HUES64 (cell line): ENCODE measurements around the gene DRD1.
"Not testable (repeated sequence)": the region's sequence is repeated elsewhere in the genome, so short reads cannot be mapped to it uniquely, and the experiment has no call there.

ENCODE experiments used
- H3K27ac ChIP-seq: 2 replicates; pipeline ENCODE4 v1.7.0; 2013; ENCODE audit warnings: low read depth, low read length, inconsistent platforms
- H3K27me3 ChIP-seq: 2 replicates; pipeline ENCODE4 v1.6.1; 2013; ENCODE audit warnings: mild to moderate bottlenecking, low read length; ENCODE audit not compliant: insufficient read depth
- H3K36me3 ChIP-seq: 2 replicates; pipeline ENCODE4 v1.6.1; 2013; ENCODE audit warnings: mild to moderate bottlenecking, low read length; ENCODE audit not compliant: insufficient read depth
- H3K4me1 ChIP-seq: 2 replicates; pipeline ENCODE4 v1.6.1; 2013; ENCODE audit warnings: mild to moderate bottlenecking, low read length, moderate library complexity; ENCODE audit not compliant: insufficient read depth
- H3K4me3 ChIP-seq: 2 replicates; pipeline ENCODE4 v1.5.1; 2013; ENCODE audit warnings: mild to moderate bottlenecking, low read length, moderate library complexity
- H3K9ac ChIP-seq: 2 replicates; pipeline ENCODE4 v1.6.1; 2013; ENCODE audit warnings: mild to moderate bottlenecking, low read depth, low read length
- H3K9me3 ChIP-seq: 2 replicates; pipeline ENCODE4 v1.6.1; 2013; ENCODE audit warnings: low read depth, low read length; ENCODE audit not compliant: insufficient read depth
- WGBS: fragments of 150-250, 120-280 bp; methylation state at CpG from one replicate; pipeline ENCODE4 v1.1.7; 2013; ENCODE audit warnings: missing lambda C conversion rate; 5-methylcytosine and 5-hydroxymethylcytosine counted together

Gene DRD1

DNA sequence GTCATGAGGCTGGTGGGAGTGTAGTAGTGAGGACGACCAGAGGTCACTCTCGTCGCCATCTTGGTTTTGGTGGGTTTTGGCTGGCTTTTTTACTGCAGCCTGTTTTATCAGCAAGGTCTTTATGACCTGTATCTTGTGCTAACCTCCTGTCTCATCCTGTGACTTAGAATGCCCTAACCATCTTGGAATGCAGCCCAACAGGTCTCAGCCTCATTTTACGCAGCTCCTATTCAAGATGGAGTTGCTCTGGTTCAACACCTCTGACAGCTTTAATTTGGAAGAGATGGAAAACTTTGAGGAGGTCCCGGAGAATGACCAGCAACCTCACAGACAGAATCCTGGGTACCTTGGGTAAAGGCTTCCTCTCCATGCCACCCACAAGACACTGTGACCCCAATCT, 10.4 kb upstream of the DRD1 start:
- H3K4me1 ChIP-seq, H3K9ac ChIP-seq, H3K27ac ChIP-seq, H3K4me3 ChIP-seq, H3K9me3 ChIP-seq, H3K36me3 ChIP-seq, H3K27me3 ChIP-seq: not testable (repeated sequence)
- 96% methylated on average over 5 of the region's 5 CpGs for WGBS

- Histone ChIP-seq H3K9me3 (no peaks in the 10 kb centered on the region), H3K36me3 (no peaks in the 10 kb centered on the region), H3K27me3 (peaks cover 18% of the 10 kb centered on the region), H3K9ac (no peak overlapping the region), H3K27ac (no peak overlapping the region), H3K4me3 (no peak overlapping the region), H3K4me1 (peaks cover 13% of the 10 kb centered on the region)
- 91% methylated on average over 2 of the region's 2 CpGs for WGBS
Measured at GRCh38 chr5:175452166-175452565, 8.2 kb upstream of the DRD1 start.

- WGBS: 42% methylated on average over 2 of the region's 3 CpGs
- Histone ChIP-seq H3K4me3 (no peak overlapping the region), H3K9me3 (no peaks in the 10 kb centered on the region), H3K9ac (no peak overlapping the region), H3K27me3 (peaks cover 45% of the 10 kb centered on the region), H3K4me1 (peaks cover 17% of the 10 kb centered on the region), H3K36me3 (no peaks in the 10 kb centered on the region), H3K27ac (no peak overlapping the region)
Measured at GRCh38 chr5:175448276-175448675, 4.3 kb upstream of the DRD1 start.

DNA sequence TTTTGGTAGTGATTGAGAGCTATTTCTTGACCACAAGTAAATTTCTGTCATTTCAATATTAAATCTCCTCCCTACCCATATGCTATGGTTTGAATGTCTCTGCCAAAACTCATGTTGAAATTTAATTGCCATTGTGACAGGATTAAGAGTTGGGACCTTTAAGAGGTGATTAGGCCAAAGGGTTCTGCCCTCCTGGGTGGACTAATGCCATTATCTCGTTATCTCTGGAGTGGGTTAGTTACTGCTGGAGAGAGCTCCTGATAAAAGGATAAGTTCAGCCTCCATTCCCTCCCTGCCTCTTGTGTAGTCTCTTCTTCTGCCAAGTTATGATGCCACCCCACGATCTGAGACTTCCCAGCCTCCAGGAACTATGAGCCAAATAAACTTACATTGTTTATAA, 3.6 kb upstream of the DRD1 start:
- 44% methylated on average over 2 of the region's 2 CpGs for whole genome bisulfite sequencing
- Histone ChIP-seq H3K9me3 (no peaks in the 10 kb centered on the region), H3K27me3 (peaks cover 52% of the 10 kb centered on the region)

GRCh38 chr5:175446378-175446777, 2.4 kb upstream of the DRD1 start:
- H3K27me3 ChIP-seq: peaks cover 64% of the 10 kb centered on the region

More for the DNA sequence above, 3.6 kb upstream of the DRD1 start:
- no peaks in the 10 kb centered on the region for H3K36me3 ChIP-seq
- H3K4me3 ChIP-seq: no peak overlapping the region
- no peak overlapping the region for H3K9ac ChIP-seq
- no peak overlapping the region for H3K27ac ChIP-seq
- H3K4me1 ChIP-seq: peaks cover 18% of the 10 kb centered on the region

GRCh38 chr5:175444905-175445456, 999 bp upstream of the DRD1 start:
- Histone ChIP-seq H3K36me3 (no peaks in the 10 kb centered on the region), H3K9ac (no peak overlapping the region), H3K27ac (no peak overlapping the region), H3K4me1 (peaks cover 25% of the 10 kb centered on the region), H3K4me3 (peak overlapping the region; percentile 55), H3K9me3 (no peaks in the 10 kb centered on the region), H3K27me3 (peaks cover 67% of the 10 kb centered on the region)
- WGBS: 69% methylated on average over 37 of the region's 37 CpGs

More at GRCh38 chr5:175446378-175446777, 2.4 kb upstream of the DRD1 start:
- not testable (repeated sequence) for H3K4me3 ChIP-seq, H3K36me3 ChIP-seq, H3K9me3 ChIP-seq, H3K9ac ChIP-seq, H3K27ac ChIP-seq
- H3K4me1 ChIP-seq: peaks cover 18% of the 10 kb centered on the region
- 95% methylated on average over 14 of the region's 14 CpGs for WGBS

DNA sequence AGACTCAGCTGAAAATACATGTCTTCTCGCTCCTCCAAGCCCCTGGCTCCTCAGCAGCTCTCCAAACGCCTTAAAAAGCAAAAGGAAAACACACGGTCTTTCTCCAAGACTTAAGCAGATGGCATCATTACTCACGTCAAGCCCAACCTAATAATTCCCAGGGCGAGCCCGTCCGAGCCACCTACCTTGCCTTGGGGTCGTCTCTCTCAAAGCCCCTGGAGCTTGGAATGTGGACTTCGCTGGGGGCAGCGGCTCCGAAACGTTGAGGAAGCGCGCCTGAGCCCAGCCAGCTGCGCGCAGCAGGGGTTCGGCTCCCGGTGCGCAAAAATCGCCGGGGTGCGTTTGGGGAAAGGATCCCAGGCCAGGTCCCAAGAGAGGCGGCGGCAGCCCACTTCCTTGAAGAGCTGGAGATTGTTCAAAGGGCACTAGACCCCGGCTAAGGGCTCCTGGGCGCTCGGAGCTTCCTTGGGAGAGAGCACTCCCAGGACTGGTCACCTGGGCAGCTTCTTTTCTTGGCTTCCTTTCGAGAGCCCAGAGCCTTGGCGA, 395 bp downstream of the DRD1 start:
- Histone ChIP-seq H3K4me3 (peak overlapping the region; percentile 55), H3K9ac (no peak overlapping the region), H3K9me3 (no peaks in the 10 kb centered on the region), H3K36me3 (no peaks in the 10 kb centered on the region), H3K27ac (no peak overlapping the region), H3K27me3 (peaks cover 63% of the 10 kb centered on the region), H3K4me1 (peaks cover 25% of the 10 kb centered on the region)
- WGBS: 9% methylated on average over 29 of the region's 29 CpGs

DNA sequence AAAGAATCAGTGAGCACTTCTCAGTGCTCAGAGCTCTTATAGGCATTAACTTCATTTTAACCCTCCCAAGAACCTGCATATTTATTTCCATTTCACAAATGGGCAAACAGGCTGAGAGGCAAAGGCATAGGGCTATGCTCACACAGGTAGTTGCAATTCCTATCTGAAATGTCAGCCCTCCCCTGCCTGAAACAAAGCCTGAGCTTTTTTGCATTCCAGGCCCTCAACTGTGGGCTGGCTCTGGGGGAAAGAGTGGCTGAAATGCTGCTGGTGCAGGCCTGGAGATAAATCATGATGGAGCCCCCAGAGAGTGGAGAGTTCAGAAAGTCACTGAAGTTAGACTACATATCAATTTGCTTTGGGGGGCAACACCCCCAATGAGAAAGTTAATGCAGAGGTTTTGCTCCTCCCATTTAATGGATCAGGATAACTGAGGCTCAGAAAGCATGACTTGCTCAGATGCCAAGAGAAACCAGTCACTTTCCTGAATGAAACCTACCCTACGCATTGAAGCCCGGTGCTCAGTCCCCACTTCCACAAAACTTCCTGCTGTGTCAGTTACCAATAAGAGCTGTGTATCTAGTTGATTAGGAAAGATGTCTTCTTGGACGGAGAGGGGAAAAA, 5.6 kb downstream of the DRD1 start:
- Histone ChIP-seq H3K36me3 (no peaks in the 10 kb centered on the region), H3K4me3 (no peak overlapping the region), H3K4me1 (peaks cover 44% of the 10 kb centered on the region), H3K9me3 (no peaks in the 10 kb centered on the region), H3K27ac (no peak overlapping the region), H3K9ac (no peak overlapping the region), H3K27me3 (peaks cover 23% of the 10 kb centered on the region)
- 90% methylated on average over 2 of the region's 3 CpGs for WGBS

- WGBS: 34% methylated on average over 8 of the region's 8 CpGs
- H3K27me3 ChIP-seq: peaks cover 3% of the 10 kb centered on the region
- H3K4me1 ChIP-seq: peaks cover 43% of the 10 kb centered on the region
- H3K36me3 ChIP-seq: no peaks in the 10 kb centered on the region
- H3K9me3 ChIP-seq: no peaks in the 10 kb centered on the region
- H3K4me3 ChIP-seq: no peak overlapping the region
- peak overlapping the region; percentile 3; the same call in 1 of the 2 replicates for H3K27ac ChIP-seq
- H3K9ac ChIP-seq: no peak overlapping the region
Measured at GRCh38 chr5:175436359-175436758, 7.6 kb downstream of the DRD1 start.

DNA sequence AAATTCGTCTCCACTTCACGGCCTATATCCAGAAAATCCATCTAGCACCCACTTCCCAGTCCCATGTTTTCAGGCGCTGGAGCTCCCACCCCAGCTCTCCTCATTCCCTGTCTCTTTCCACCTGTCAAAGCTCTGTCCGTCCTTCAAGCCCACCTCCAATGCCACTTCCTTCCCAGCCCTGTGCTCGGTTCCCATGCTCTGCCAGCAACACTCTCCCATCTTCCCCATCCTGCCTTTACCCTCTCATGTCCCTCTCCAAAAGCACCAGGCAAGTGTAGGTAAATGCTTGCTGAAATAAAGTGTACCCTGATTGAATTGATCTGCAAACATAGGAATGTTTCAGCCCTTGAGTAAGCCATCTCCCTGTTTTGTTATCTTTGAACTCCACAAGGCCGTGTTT, 9.2 kb downstream of the DRD1 start:
- Histone ChIP-seq H3K27ac (no peak overlapping the region), H3K9ac (no peak overlapping the region)
- 51% methylated on average over 6 of the region's 6 CpGs for WGBS

DNA sequence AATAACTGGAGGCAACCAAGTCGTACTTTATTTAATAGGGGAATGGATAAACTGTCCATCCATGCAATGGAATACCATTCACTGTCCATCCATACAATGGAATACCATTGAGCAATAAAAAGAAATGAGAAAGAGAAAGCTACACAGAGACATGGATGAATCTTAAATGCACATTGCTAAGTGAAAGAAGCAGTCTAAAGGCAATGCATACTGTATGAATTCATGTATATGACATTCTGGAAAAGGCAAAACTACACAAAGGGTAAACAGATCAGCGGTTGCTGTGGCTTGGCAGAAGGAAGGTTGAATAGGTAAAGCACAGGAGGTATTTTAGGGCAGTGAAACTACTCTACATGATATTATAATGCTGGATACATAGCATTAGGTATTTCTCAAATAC, 16.2 kb downstream of the DRD1 start:
- H3K36me3 ChIP-seq: no peaks in the 10 kb centered on the region
- no peaks in the 10 kb centered on the region; the same call in 1 of the 2 replicates for H3K4me1 ChIP-seq
- H3K9me3 ChIP-seq: 0 out of 2 replicates have a peak, but pooled peaks cover 2% of the 10 kb centered on the region
- H3K27ac ChIP-seq: no peak overlapping the region
- no peak overlapping the region for H3K4me3 ChIP-seq
- WGBS: 80% methylated on average over 1 of the region's 2 CpGs
- H3K27me3 ChIP-seq: no peaks in the 10 kb centered on the region
- no peak overlapping the region for H3K9ac ChIP-seq

More for the DNA sequence above, 9.2 kb downstream of the DRD1 start:
- Histone ChIP-seq H3K36me3 (no peaks in the 10 kb centered on the region), H3K4me3 (no peak overlapping the region), H3K9me3 (no peaks in the 10 kb centered on the region), H3K4me1 (peaks cover 35% of the 10 kb centered on the region), H3K27me3 (no peaks in the 10 kb centered on the region)
